GM23338 (cell line): ENCODE data around the gene CA12. TPM values are rescaled to one million over a fixed set of nuclear protein-coding genes. Genes with fewer than 3 reads are reported as not detected.

Source experiments
- ATAC-seq: fragments of 200-7000 bp; cut with Tn5 transposase; 3 replicates; pipeline ENCODE4 v1.9.1; 2020
- DNase-seq: peaks from one replicate; pipeline ENCODE4 v3.0.0-alpha.2; 2015; ENCODE audit warnings: low spot score
- H2AFZ ChIP-seq: fragments of 200-600 bp; sonication (generic); 2 replicates; pipeline ENCODE4 v1.8.0; 2016; ENCODE audit warnings: antibody characterized with exemption, mild to moderate bottlenecking, moderate library complexity
- H3F3A ChIP-seq: fragments of 200-600 bp; sonication (generic); replicated peaks from 2 replicates; pipeline ENCODE4 v1.8.0; 2017; ENCODE audit warnings: antibody characterized with exemption, mixed run types, low read depth
- H3K27ac ChIP-seq: fragments of 200-600 bp; sonication (generic); 2 replicates; pipeline ENCODE4 v1.6.1; 2016; ENCODE audit warnings: low read depth
- H3K27me3 ChIP-seq: fragments of 200-600 bp; sonication (generic); 2 replicates; pipeline ENCODE4 v1.8.0; 2016; ENCODE audit warnings: mild to moderate bottlenecking, mixed run types, moderate library complexity; ENCODE audit not compliant: insufficient read depth
- H3K36me3 ChIP-seq: fragments of 200-600 bp; sonication (generic); 2 replicates; pipeline ENCODE4 v1.8.0; 2016; ENCODE audit warnings: mild to moderate bottlenecking; ENCODE audit not compliant: insufficient read depth
- H3K4me1 ChIP-seq: fragments of 200-600 bp; sonication (generic); 2 replicates; pipeline ENCODE4 v1.8.0; 2016; ENCODE audit warnings: mild to moderate bottlenecking, moderate library complexity; ENCODE audit not compliant: insufficient read depth
- H3K4me2 ChIP-seq: fragments of 200-600 bp; sonication (generic); 2 replicates; pipeline ENCODE4 v1.7.1; 2017; ENCODE audit warnings: mixed run types
- H3K4me3 ChIP-seq: fragments of 200-600 bp; sonication (generic); 2 replicates; pipeline ENCODE4 v1.6.1; 2016; ENCODE audit warnings: mixed run types
- H3K79me2 ChIP-seq: fragments of 200-600 bp; sonication (generic); replicated peaks from 2 replicates; pipeline ENCODE4 v1.8.0; 2017; ENCODE audit warnings: mild to moderate bottlenecking; ENCODE audit not compliant: insufficient read depth
- H3K9me2 ChIP-seq: fragments of 200-600 bp; sonication (generic); 2 replicates; pipeline ENCODE4 v1.8.0; 2017; ENCODE audit not compliant: insufficient read depth
- H4K20me1 ChIP-seq: fragments of 200-600 bp; sonication (generic); replicated peaks from 2 replicates; pipeline ENCODE4 v1.8.0; 2017; ENCODE audit warnings: mild to moderate bottlenecking; ENCODE audit not compliant: insufficient read depth
- H3K27ac Mint-ChIP-seq: 2 replicates; pipeline ENCODE4 v1.8.0; 2020; ENCODE audit warnings: inconsistent platforms, mild to moderate bottlenecking, moderate library complexity, mixed read lengths
- H3K27me3 Mint-ChIP-seq: 3 replicates; pipeline ENCODE4 v1.8.0; 2022; ENCODE audit warnings: low read depth, mild to moderate bottlenecking, moderate library complexity, mixed read lengths, inconsistent platforms; ENCODE audit not compliant: insufficient read depth, poor library complexity
- H3K36me3 Mint-ChIP-seq: 3 replicates; pipeline ENCODE4 v1.8.0; 2021; ENCODE audit warnings: low read depth, mild to moderate bottlenecking, inconsistent platforms, moderate library complexity, mixed read lengths
- H3K4me1 Mint-ChIP-seq: 3 replicates; pipeline ENCODE4 v1.8.0; 2020; ENCODE audit warnings: mild to moderate bottlenecking, inconsistent platforms, mixed read lengths
- H3K4me3 Mint-ChIP-seq: 3 replicates; pipeline ENCODE4 v1.8.0; 2021; ENCODE audit warnings: moderate library complexity, mild to moderate bottlenecking, inconsistent platforms, mixed read lengths
- H3K9me3 Mint-ChIP-seq: 3 replicates; pipeline ENCODE4 v1.8.0; 2020; ENCODE audit warnings: moderate library complexity, mild to moderate bottlenecking, inconsistent platforms, mixed read lengths
- CREB1 ChIP-seq: fragments of 250-450 bp; sonication (Bioruptor Pico); IDR thresholded peaks from 2 replicates; pipeline ENCODE4 v1.5.0; 2020; ENCODE audit warnings: low read depth, mild to moderate bottlenecking, moderate library complexity
- CTCF ChIP-seq, 2 experiments: fragments of 200-600 bp in 1 of 2; sonication (generic) in 1 of 2; conservative IDR thresholded peaks; 2 replicates each; pipeline versions ENCODE4 v1.5.1 to v1.6.1; 2016 to 2017; ENCODE audit warnings: antibody characterized with exemption in 2 of 2, low read depth in 2 of 2, mild to moderate bottlenecking in 2 of 2, moderate library complexity in 1 of 2
- ETS1 ChIP-seq: IDR thresholded peaks from 2 replicates; pipeline ENCODE4 v1.6.1; 2016; ENCODE audit warnings: antibody characterized with exemption
- EZH2 ChIP-seq: fragments of 200-600 bp; sonication (generic); IDR thresholded peaks from one replicate; pipeline ENCODE4 v1.8.0; 2017; ENCODE audit warnings: antibody characterized with exemption, mild to moderate bottlenecking, low read depth; ENCODE audit not compliant: unreplicated experiment
- EZH2phosphoT487 ChIP-seq: fragments of 200-600 bp; sonication (generic); IDR thresholded peaks from one replicate; pipeline ENCODE4 v1.8.1; 2018; ENCODE audit warnings: antibody characterized with exemption; ENCODE audit not compliant: unreplicated experiment
- JUNB ChIP-seq: IDR thresholded peaks from one replicate; pipeline ENCODE4 v1.6.1; 2016; ENCODE audit warnings: antibody characterized with exemption; ENCODE audit not compliant: unreplicated experiment
- NANOG ChIP-seq: IDR thresholded peaks from 2 replicates; pipeline ENCODE4 v1.6.1; 2016; ENCODE audit warnings: antibody characterized with exemption, borderline replicate concordance
- POLR2AphosphoS5 ChIP-seq: IDR thresholded peaks from 2 replicates; pipeline ENCODE4 v1.6.1; 2016; ENCODE audit warnings: antibody characterized with exemption, low read depth
- REST ChIP-seq: IDR thresholded peaks from one replicate; pipeline ENCODE4 v1.6.1; 2018; ENCODE audit warnings: antibody characterized with exemption; ENCODE audit not compliant: unreplicated experiment
- STAT1 ChIP-seq: IDR thresholded peaks from one replicate; pipeline ENCODE4 v1.6.1; 2016; ENCODE audit warnings: antibody characterized with exemption; ENCODE audit not compliant: unreplicated experiment
- ZNF114 ChIP-seq: fragments of 250-450 bp; sonication (Bioruptor Pico); IDR thresholded peaks from 2 replicates; pipeline ENCODE4 v1.5.0; 2020; ENCODE audit warnings: mild to moderate bottlenecking, moderate library complexity
- ZNF331 ChIP-seq: fragments of 250-450 bp; sonication (Bioruptor Pico); IDR thresholded peaks from 2 replicates; pipeline ENCODE4 v1.5.0; 2020; ENCODE audit warnings: low read depth, mild to moderate bottlenecking, moderate library complexity
- ZNF462 ChIP-seq: fragments of 250-450 bp; sonication (Bioruptor Pico); IDR thresholded peaks from 2 replicates; pipeline ENCODE4 v1.5.0; 2020; ENCODE audit warnings: mild to moderate bottlenecking, moderate library complexity
- polyA plus RNA-seq: library from polyadenylated mRNA; unstranded; fragments of >200 nt; fragmentation: Nextera tagmentation; extraction: Ambion mirVana; gene quantifications from 2 replicates; pipeline ENCODE4 v1.2.1, GENCODE V29; 2016
- total RNA-seq: library from RNA; depleted of rRNA; stranded (reverse); fragments of >200 nt; shearing (Covaris generic); gene quantifications from 2 replicates; pipeline ENCODE4 v1.2.3, GENCODE V29; 2014

CA12 gene
- total and polyA plus RNA-seq, 2 experiments from 2014 or later = 2.9 to 5.2 TPM

- Mint-ChIP-seq H3K27ac (no peak overlapping the region), H3K4me1 (no peaks in the 10 kb centered on the region), H3K36me3 (no peaks in the 10 kb centered on the region; the same call in 2 of the 3 replicates), H3K9me3 (peaks cover 4% of the 10 kb centered on the region), H3K27me3 (peaks cover 1% of the 10 kb centered on the region), H3K4me3 (no peak overlapping the region)
- Histone ChIP-seq H3F3A (no peaks in the 10 kb centered on the region), H3K79me2 (no peaks in the 10 kb centered on the region), H3K4me1 (no peaks in the 10 kb centered on the region), H4K20me1 (no peaks in the 10 kb centered on the region), H3K27me3 (no peaks in the 10 kb centered on the region), H3K9me2 (peaks cover 3% of the 10 kb centered on the region; the same call in 1 of the 2 replicates), H3K36me3 (no peaks in the 10 kb centered on the region), H3K4me3 (no peak overlapping the region), H3K27ac (no peak overlapping the region), H3K4me2 (no peak overlapping the region), H2AFZ (no peak overlapping the region)
- ATAC-seq = no peak
- TF ChIP-seq ZNF462 (no peak), CTCF (conservative IDR thresholded peaks at IDR 0.05; ENCODE audit: low read depth in 2 of 2) (no peak), NANOG (no peak), STAT1 (no peak), CREB1 (no peak), EZH2phosphoT487 (no peak), ETS1 (no peak), REST (no peak), ZNF114 (CRISPR knock-in tag) (no peak), POLR2AphosphoS5 (no peak), EZH2 (no peak), JUNB (no peak), ZNF331 (CRISPR knock-in tag) (no peak)
- no peak for DNase-seq
Measured at GRCh38 chr15:63422891-63423590, 41.4 kb upstream of the CA12 start.
